Tibial artery (tissue), 4 donors: Measurements from ENCODE around the gene CMSS1.

Experiments
- DNase-seq, 2 donors: peaks; one replicate each; pipeline ENCODE4 v3.0.0-alpha.2; 2019
- H3K27ac ChIP-seq, 2 donors: fragments of 200-600 bp; sonication (generic) in 1 of 2; 1 replicate in 1 of 2; 2 replicates in 1 of 2; pipeline ENCODE4 v1.5.1; 2018 to 2019; ENCODE audit warnings: mild to moderate bottlenecking in 1 of 2
- H3K27me3 ChIP-seq, 2 donors: fragments of 200-600 bp; sonication (generic) in 1 of 2; one replicate each; pipeline versions ENCODE4 v1.5.1 to v1.6.0; 2016 to 2019
- H3K36me3 ChIP-seq, 3 donors: fragments of 200-600 bp; sonication (generic) in 2 of 3; one replicate each; pipeline ENCODE4 v1.5.1; 2016 to 2019; ENCODE audit warnings: mild to moderate bottlenecking in 2 of 3
- H3K4me1 ChIP-seq, 4 donors: fragments of 200-600 bp; sonication (generic) in 2 of 4; 1 replicate in 3 of 4; 2 replicates in 1 of 4; pipeline ENCODE4 v1.5.1; 2016 to 2019
- H3K4me3 ChIP-seq, 2 donors: fragments of 200-600 bp; sonication (generic) in 1 of 2; 1 replicate in 1 of 2; 2 replicates in 1 of 2; pipeline ENCODE4 v1.5.1; 2018 to 2019; ENCODE audit warnings: mild to moderate bottlenecking in 2 of 2
- H3K9me3 ChIP-seq, 3 donors: fragments of 200-600 bp; sonication (generic) in 1 of 3; one replicate each; pipeline ENCODE4 v1.5.1; 2016 to 2019
- CTCF ChIP-seq, 2 experiments: fragments of 200-600 bp in 1 of 2; fragments of 450-650 bp in 1 of 2; IDR thresholded peaks; one replicate each; pipeline ENCODE4 v1.5.1; 2017 to 2019; ENCODE audit warnings: antibody characterized with exemption in 2 of 2, mild to moderate bottlenecking in 1 of 2, moderate library complexity in 1 of 2
- intact Hi-C: fragments of 100-400 bp; cut with DNase I; formaldehyde crosslinking; loops from one replicate; pipeline ENCODE4 v1.15.0; 2023; ENCODE audit warnings: low total_unique reads

CMSS1 gene

GRCh38 chr3:99867594-99868310, 50.1 kb downstream of the CMSS1 start:
- peaks cover 3 to 20% (median 14%) of the 10 kb centered on the region in 3 donors for H3K36me3 ChIP-seq
- H3K4me3 ChIP-seq, result peak overlapping the region in 1 of 2 donors; percentile 5
- intact Hi-C loops, result no loop called here
- no peak for DNase-seq
- H3K9me3 ChIP-seq, result no peaks in the 10 kb centered on the region
- no peak for TF ChIP-seq CTCF (IDR thresholded peaks at IDR 0.05)
- peaks cover 0 to 96% (median 51%) of the 10 kb centered on the region in 4 donors for H3K4me1 ChIP-seq
- peak overlapping the region; percentile 96 to 97 for H3K27ac ChIP-seq
- H3K27me3 ChIP-seq, result no peaks in the 10 kb centered on the region

- TF ChIP-seq CTCF (IDR thresholded peaks at IDR 0.05), result no peak
- Histone ChIP-seq H3K27me3 (no peaks in the 10 kb centered on the region), H3K4me3 (peak overlapping the region; percentile 5 to 74), H3K27ac (peak overlapping the region; percentile 96 to 97), H3K4me1 (peaks cover 0 to 91% (median 47%) of the 10 kb centered on the region in 4 donors), H3K9me3 (no peaks in the 10 kb centered on the region), H3K36me3 (peaks cover 0 to 15% (median 9%) of the 10 kb centered on the region in 3 donors)
- intact Hi-C loops, result no loop called here
- DNase-seq, result peak in 1 of 2 donors; percentile 27
Observed at GRCh38 chr3:99868311-99868646, 50.6 kb downstream of the CMSS1 start.

GRCh38 chr3:99869621-99870020, 52.0 kb downstream of the CMSS1 start:
- Histone ChIP-seq H3K36me3 (peaks cover 0 to 10% (median 0%) of the 10 kb centered on the region in 3 donors), H3K4me1 (peaks cover 0 to 77% (median 42%) of the 10 kb centered on the region in 4 donors), H3K27ac (peak overlapping the region; percentile 96 to 97), H3K27me3 (no peaks in the 10 kb centered on the region), H3K4me3 (peak overlapping the region; percentile 74 to 87), H3K9me3 (no peaks in the 10 kb centered on the region)
- no peak for DNase-seq
- intact Hi-C loops, result no loop called here
- TF ChIP-seq CTCF (IDR thresholded peaks at IDR 0.05), result no peak

- intact Hi-C loops, result no loop called here
Observed at GRCh38 chr3:99870712-99871111, 53.0 kb downstream of the CMSS1 start.

GRCh38 chr3:99871231-99872045, 53.8 kb downstream of the CMSS1 start:
- TF ChIP-seq CTCF (IDR thresholded peaks at IDR 0.05), result no peak
- Histone ChIP-seq H3K4me1 (peaks cover 0 to 59% (median 35%) of the 10 kb centered on the region in 4 donors), H3K27me3 (no peaks in the 10 kb centered on the region), H3K9me3 (no peaks in the 10 kb centered on the region), H3K36me3 (peaks cover 0 to 10% (median 0%) of the 10 kb centered on the region in 3 donors), H3K4me3 (peak overlapping the region; percentile 74 to 87), H3K27ac (peak overlapping the region; percentile 96 to 97)
- DNase-seq, result no peak
- intact Hi-C loops, result loop anchor here (2.0 kb wide), 1 partner anchor 55 kb away; no protein-coding TSS in a partner anchor

More at GRCh38 chr3:99870712-99871111, 53.0 kb downstream of the CMSS1 start:
- peaks cover 0 to 66% (median 39%) of the 10 kb centered on the region in 4 donors for H3K4me1 ChIP-seq
- peaks cover 0 to 10% (median 0%) of the 10 kb centered on the region in 3 donors for H3K36me3 ChIP-seq
- no peaks in the 10 kb centered on the region for H3K27me3 ChIP-seq
- no peak for TF ChIP-seq CTCF (IDR thresholded peaks at IDR 0.05)
- no peak for DNase-seq
- H3K9me3 ChIP-seq, result no peaks in the 10 kb centered on the region
- peak overlapping the region; percentile 96 to 97 for H3K27ac ChIP-seq
- peak overlapping the region; percentile 74 to 87 for H3K4me3 ChIP-seq
